BLaER1 treated with 17β-estradiol and CSF1 and Interleukin-3, amounts not matched to agents 10 nM and 100 nM (cell line): Measurements from ENCODE around the gene LTBP1.

Source experiments
- H3K27ac ChIP-seq, 11 experiments: shearing (Covaris generic); formaldehyde crosslinking; 2 replicates each; pipeline ENCODE4 v1.8.1; 2022
- H3K27me3 ChIP-seq, 11 experiments: shearing (Covaris generic); formaldehyde crosslinking; 2 replicates each; pipeline ENCODE4 v1.8.1; 2022
- H3K36me3 ChIP-seq, 11 experiments: shearing (Covaris generic); formaldehyde crosslinking; 2 replicates each; pipeline ENCODE4 v1.8.1; 2022
- H3K4me1 ChIP-seq, 10 experiments: shearing (Covaris generic); formaldehyde crosslinking; 2 replicates each; pipeline ENCODE4 v1.8.1; 2022
- H3K4me2 ChIP-seq, 11 experiments: shearing (Covaris generic); formaldehyde crosslinking; 2 replicates each; pipeline ENCODE4 v1.8.1; 2022
- H3K4me3 ChIP-seq, 10 experiments: shearing (Covaris generic); formaldehyde crosslinking; 2 replicates each; pipeline ENCODE4 v1.8.1; 2022
- H3K9ac ChIP-seq, 11 experiments: shearing (Covaris generic); formaldehyde crosslinking; 2 replicates each; pipeline ENCODE4 v1.8.1; 2022
- H3K9me3 ChIP-seq, 11 experiments: shearing (Covaris generic); formaldehyde crosslinking; replicated peaks in 1 of 11; 2 replicates each; pipeline ENCODE4 v1.8.1; 2022
- H4K20me1 ChIP-seq, 11 experiments: shearing (Covaris generic); formaldehyde crosslinking; 2 replicates each; pipeline ENCODE4 v1.8.1; 2022
- Cebpa-rat ChIP-seq, 11 experiments: shearing (Covaris generic); IDR thresholded peaks; 2 replicates each; pipeline ENCODE4 v1.8.1; 2022

The LTBP1 gene

GRCh38 chr2:32925976-32926707 is 20.6 kb upstream of the LTBP1 start:
- H3K4me1 ChIP-seq: 0 out of 20 replicates have a peak, but pooled peaks cover 0 to 4% (median 0%) of the 10 kb centered on the region in 10 experiments
- peaks cover 0 to 32% (median 0%) of the 10 kb centered on the region in 11 experiments; a peak in 2 of 22 replicates for H4K20me1 ChIP-seq
- H3K36me3 ChIP-seq: no peaks in the 10 kb centered on the region
- H3K4me3 ChIP-seq: no peak overlapping the region
- no peak overlapping the region for H3K27ac ChIP-seq
- H3K27me3 ChIP-seq: peaks cover 0 to 91% (median 0%) of the 10 kb centered on the region in 11 experiments; a peak in 7 of 22 replicates
- H3K9ac ChIP-seq: no peak overlapping the region
- H3K9me3 ChIP-seq: peaks cover 0 to 23% (median 0%) of the 10 kb centered on the region in 11 experiments; a peak in 7 of 22 replicates
- H3K4me2 ChIP-seq: no peak overlapping the region
- TF ChIP-seq Cebpa-rat (IDR thresholded peaks at IDR 0.05): no peak

- Histone ChIP-seq H3K9me3 (peaks cover 0 to 18% (median 0%) of the 10 kb centered on the region in 11 experiments; a peak in 7 of 22 replicates), H3K36me3 (no peaks in the 10 kb centered on the region), H3K4me3 (no peak overlapping the region), H3K4me1 (0 out of 20 replicates have a peak, but pooled peaks cover 0 to 4% (median 0%) of the 10 kb centered on the region in 10 experiments), H3K4me2 (no peak overlapping the region), H3K9ac (no peak overlapping the region), H3K27ac (no peak overlapping the region), H3K27me3 (peaks cover 0 to 91% (median 0%) of the 10 kb centered on the region in 11 experiments; a peak in 7 of 22 replicates), H4K20me1 (peaks cover 0 to 32% (median 0%) of the 10 kb centered on the region in 11 experiments; a peak in 2 of 22 replicates)
- no peak for TF ChIP-seq Cebpa-rat (IDR thresholded peaks at IDR 0.05)
Observed at GRCh38 chr2:32926708-32927084, 20.1 kb upstream of the LTBP1 start.

GRCh38 chr2:32930436-32930835 is 16.3 kb upstream of the LTBP1 start:
- H3K4me1 ChIP-seq: 0 out of 20 replicates have a peak, but pooled peaks cover 0 to 4% (median 0%) of the 10 kb centered on the region in 10 experiments
- H3K27me3 ChIP-seq: peaks cover 0 to 91% (median 0%) of the 10 kb centered on the region in 11 experiments; a peak in 7 of 22 replicates
- TF ChIP-seq Cebpa-rat (IDR thresholded peaks at IDR 0.05): no peak
- no peak overlapping the region for H3K27ac ChIP-seq
- H3K4me3 ChIP-seq: no peak overlapping the region
- no peaks in the 10 kb centered on the region for H3K9me3 ChIP-seq
- no peaks in the 10 kb centered on the region for H3K36me3 ChIP-seq
- no peak overlapping the region for H3K4me2 ChIP-seq
- H4K20me1 ChIP-seq: peaks cover 0 to 28% (median 0%) of the 10 kb centered on the region in 11 experiments; a peak in 2 of 22 replicates
- H3K9ac ChIP-seq: no peak overlapping the region

DNA sequence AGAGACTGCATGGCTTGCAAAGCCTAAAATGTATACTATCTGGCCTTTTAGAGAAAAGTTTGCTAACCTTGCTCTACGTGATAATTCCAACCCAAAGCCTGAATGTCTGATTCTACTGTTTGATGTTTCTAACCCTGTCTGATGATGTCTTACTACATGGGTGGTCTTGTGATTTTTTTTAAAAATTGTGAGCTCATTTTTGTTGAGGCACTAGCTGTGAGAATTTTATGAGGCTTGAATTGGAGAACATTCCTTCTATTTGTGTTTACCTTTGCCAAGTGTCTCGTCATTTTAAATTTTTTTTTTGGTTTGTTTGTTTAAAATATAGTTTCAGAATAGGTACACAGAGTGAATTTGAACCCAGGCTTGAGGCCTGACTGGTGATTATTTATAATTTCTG is 15.2 kb upstream of the LTBP1 start:
- H3K4me2 ChIP-seq: no peak overlapping the region
- H3K36me3 ChIP-seq: no peaks in the 10 kb centered on the region
- peaks cover 0 to 91% (median 0%) of the 10 kb centered on the region in 11 experiments; a peak in 7 of 22 replicates for H3K27me3 ChIP-seq
- H3K9me3 ChIP-seq: no peaks in the 10 kb centered on the region
- H3K9ac ChIP-seq: no peak overlapping the region
- H4K20me1 ChIP-seq: peaks cover 0 to 18% (median 0%) of the 10 kb centered on the region in 11 experiments; a peak in 2 of 22 replicates
- no peak for TF ChIP-seq Cebpa-rat (IDR thresholded peaks at IDR 0.05)
- 0 out of 20 replicates have a peak, but pooled peaks cover 0 to 4% (median 0%) of the 10 kb centered on the region in 10 experiments for H3K4me1 ChIP-seq
- H3K27ac ChIP-seq: no peak overlapping the region
- no peak overlapping the region for H3K4me3 ChIP-seq

GRCh38 chr2:32931945-32932709 is 14.6 kb upstream of the LTBP1 start:
- Histone ChIP-seq H3K4me1 (0 out of 20 replicates have a peak, but pooled peaks cover 0 to 4% (median 0%) of the 10 kb centered on the region in 10 experiments), H3K36me3 (no peaks in the 10 kb centered on the region), H3K4me3 (no peak overlapping the region), H3K27ac (no peak overlapping the region), H3K27me3 (peaks cover 0 to 91% (median 0%) of the 10 kb centered on the region in 11 experiments; a peak in 7 of 22 replicates), H3K9me3 (no peaks in the 10 kb centered on the region), H3K4me2 (no peak overlapping the region), H4K20me1 (peaks cover 0 to 12% (median 0%) of the 10 kb centered on the region in 11 experiments; a peak in 1 of 22 replicates), H3K9ac (no peak overlapping the region)
- TF ChIP-seq Cebpa-rat (IDR thresholded peaks at IDR 0.05): no peak

DNA sequence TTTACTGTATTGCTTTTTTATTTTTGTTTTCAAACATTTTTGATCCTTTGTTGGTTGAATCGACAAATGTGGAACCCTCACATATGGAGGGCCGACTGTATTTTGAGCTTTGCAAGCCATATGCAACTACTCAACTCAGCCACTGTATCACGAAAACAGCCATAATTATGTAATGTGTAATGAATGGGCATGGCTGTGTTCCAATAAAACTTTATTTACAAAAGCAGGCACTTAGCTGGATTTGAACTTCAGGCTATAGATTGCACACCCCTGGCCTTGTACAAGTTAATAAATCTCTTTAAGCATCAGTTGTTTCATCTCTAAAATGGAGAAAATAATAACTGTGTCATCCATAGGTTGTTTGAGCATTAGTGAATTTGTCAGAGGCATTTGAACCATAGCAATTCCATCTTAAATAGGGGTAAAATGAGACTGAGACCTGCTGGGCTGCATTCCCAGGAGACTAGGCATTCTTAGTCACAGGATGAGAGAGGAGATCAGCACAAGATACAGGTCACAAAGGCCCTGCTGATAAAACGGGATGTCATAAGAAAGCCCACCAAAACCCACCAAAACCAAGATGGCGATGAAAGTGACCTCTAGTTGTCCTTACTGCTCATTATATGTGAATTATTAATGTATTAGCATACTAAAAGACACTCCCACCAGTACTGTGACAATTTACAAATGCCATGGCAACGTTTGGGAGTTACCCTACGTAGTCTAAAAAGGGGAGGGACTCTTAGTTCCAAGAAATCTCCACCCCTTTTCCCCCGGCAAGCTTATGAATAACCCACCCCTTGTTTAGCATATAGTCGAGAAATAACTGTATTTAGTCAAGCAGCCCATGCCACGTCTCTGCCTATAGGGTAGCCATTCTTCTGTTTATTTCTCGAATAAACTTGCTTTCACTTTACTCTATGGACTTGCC is 13.7 kb upstream of the LTBP1 start:
- Histone ChIP-seq H3K4me2 (no peak overlapping the region), H3K27ac (no peak overlapping the region), H3K9ac (no peak overlapping the region)

GRCh38 chr2:32933756-32934095 is 13.0 kb upstream of the LTBP1 start:
- Histone ChIP-seq H3K36me3 (no peaks in the 10 kb centered on the region), H3K4me3 (no peak overlapping the region), H3K27ac (no peak overlapping the region), H3K4me1 (0 out of 20 replicates have a peak, but pooled peaks cover 0 to 4% (median 0%) of the 10 kb centered on the region in 10 experiments), H3K9me3 (no peaks in the 10 kb centered on the region), H3K27me3 (peaks cover 0 to 91% (median 0%) of the 10 kb centered on the region in 11 experiments; a peak in 7 of 22 replicates), H3K9ac (no peak overlapping the region), H4K20me1 (peaks cover 0 to 8% (median 0%) of the 10 kb centered on the region in 11 experiments; a peak in 1 of 22 replicates), H3K4me2 (no peak overlapping the region)
- TF ChIP-seq Cebpa-rat (IDR thresholded peaks at IDR 0.05): no peak

More for the DNA sequence above, 13.7 kb upstream of the LTBP1 start:
- no peak overlapping the region for H3K4me3 ChIP-seq
- H4K20me1 ChIP-seq: peaks cover 0 to 12% (median 0%) of the 10 kb centered on the region in 11 experiments; a peak in 1 of 22 replicates
- no peak for TF ChIP-seq Cebpa-rat (IDR thresholded peaks at IDR 0.05)
- H3K27me3 ChIP-seq: peaks cover 0 to 91% (median 0%) of the 10 kb centered on the region in 11 experiments; a peak in 7 of 22 replicates
- H3K36me3 ChIP-seq: no peaks in the 10 kb centered on the region
- 0 out of 20 replicates have a peak, but pooled peaks cover 0 to 4% (median 0%) of the 10 kb centered on the region in 10 experiments for H3K4me1 ChIP-seq
- no peaks in the 10 kb centered on the region for H3K9me3 ChIP-seq
